IMR-90 (cell line): Measurements from ENCODE around the gene SDHA. TPM values are rescaled to one million over a fixed set of nuclear protein-coding genes. Genes with fewer than 3 reads are reported as not detected.

ENCODE experiments used
- ATAC-seq: fragments of 200-7000 bp; cut with Tn5 transposase; 2 replicates; pipeline ENCODE4 v1.9.1; 2020; ENCODE audit warnings: low read depth, mild to moderate bottlenecking, moderate library complexity
- BruUV-seq: library from RNA; stranded (reverse); fragments of 400-500 nt; replicated peaks from 2 replicates; lab custom pipeline; 2021; lab: Mats Ljungman, UMichigan
- CTCF ChIA-PET: fragments of 300-600 bp; formaldehyde crosslinking; extraction: SDS; loops from one replicate; lab custom pipeline; 2021; ENCODE audit warnings: antibody characterized with exemption; lab: Yijun Ruan, JAX
- POLR2A ChIA-PET: fragments of 300-600 bp; sonication (Branson Sonifier 250); formaldehyde crosslinking; loops from one replicate; lab custom pipeline; 2022; ENCODE audit warnings: antibody characterized with exemption; ENCODE audit not compliant: unreplicated experiment; lab: Charles Lee
- DNase-seq: peaks from one replicate; pipeline ENCODE4 v3.0.0; 2013
- H2AFZ ChIP-seq: replicated peaks from 2 replicates; pipeline ENCODE3; 2013; ENCODE audit warnings: low read length, mild to moderate bottlenecking; ENCODE audit not compliant: poor library complexity
- H2AK5ac ChIP-seq: 2 replicates; pipeline ENCODE4 v1.6.1; 2013; ENCODE audit warnings: low read depth, low read length, inconsistent platforms
- H2AK9ac ChIP-seq: replicated peaks from 2 replicates; pipeline ENCODE3; 2013; ENCODE audit warnings: mild to moderate bottlenecking, low read depth, low read length, moderate library complexity; ENCODE audit not compliant: poor library complexity
- H2BK120ac ChIP-seq: 2 replicates; pipeline ENCODE4 v1.6.1; 2013; ENCODE audit warnings: low read depth, low read length, inconsistent platforms
- H2BK15ac ChIP-seq: 3 replicates; pipeline ENCODE4 v1.6.1; 2013; ENCODE audit warnings: low read depth, low read length, inconsistent platforms
- H2BK20ac ChIP-seq: 2 replicates; pipeline ENCODE4 v1.6.1; 2013; ENCODE audit warnings: low read depth, mild to moderate bottlenecking, inconsistent platforms, low read length, moderate library complexity
- H2BK5ac ChIP-seq: 2 replicates; pipeline ENCODE4 v1.6.1; 2013; ENCODE audit warnings: mild to moderate bottlenecking, low read depth, low read length, inconsistent platforms; ENCODE audit not compliant: poor library complexity, severe bottlenecking
- H3K14ac ChIP-seq: replicated peaks from 2 replicates; pipeline ENCODE4 v1.6.1; 2013; ENCODE audit warnings: low read depth, low read length, inconsistent platforms
- H3K18ac ChIP-seq: 2 replicates; pipeline ENCODE4 v1.6.1; 2013; ENCODE audit warnings: low read depth, low read length, control low read depth
- H3K23ac ChIP-seq: 2 replicates; pipeline ENCODE4 v1.6.1; 2013; ENCODE audit warnings: low read depth, low read length, inconsistent platforms
- H3K27ac ChIP-seq: 2 replicates; pipeline ENCODE4 v1.5.1; 2013; ENCODE audit warnings: mild to moderate bottlenecking, control low read depth, low read length; ENCODE audit not compliant: insufficient read depth
- H3K27me3 ChIP-seq: 2 replicates; pipeline ENCODE4 v1.6.1; 2013; ENCODE audit warnings: low read length; ENCODE audit not compliant: control insufficient read depth, insufficient read depth
- H3K36me3 ChIP-seq: 2 replicates; pipeline ENCODE4 v1.6.1; 2013; ENCODE audit warnings: low read length, mixed read lengths; ENCODE audit not compliant: control insufficient read depth, insufficient read depth
- H3K4ac ChIP-seq: 2 replicates; pipeline ENCODE4 v1.6.1; 2013; ENCODE audit warnings: low read depth, low read length, inconsistent platforms
- H3K4me1 ChIP-seq: 2 replicates; pipeline ENCODE4 v1.6.1; 2013; ENCODE audit warnings: low read length, mixed read lengths; ENCODE audit not compliant: control insufficient read depth, insufficient read depth
- H3K4me2 ChIP-seq: 2 replicates; pipeline ENCODE4 v1.6.1; 2013; ENCODE audit warnings: low read depth, mild to moderate bottlenecking, control low read depth, low read length, moderate library complexity
- H3K4me3 ChIP-seq: 2 replicates; pipeline ENCODE4 v1.5.1; 2013; ENCODE audit warnings: low read depth, mild to moderate bottlenecking, control low read depth, low read length, moderate library complexity; ENCODE audit not compliant: insufficient read depth
- H3K56ac ChIP-seq: 2 replicates; pipeline ENCODE4 v1.6.1; 2013; ENCODE audit warnings: low read length, inconsistent platforms; ENCODE audit not compliant: insufficient read depth; ENCODE audit errors: extremely low read depth
- H3K79me1 ChIP-seq, 2 experiments: 2 replicates each; pipeline ENCODE4 v1.6.1; 2013; ENCODE audit warnings: low read length in 2 of 2, inconsistent platforms in 1 of 2, low read depth in 1 of 2
- H3K9ac ChIP-seq: 2 replicates; pipeline ENCODE4 v1.6.1; 2013; ENCODE audit warnings: low read depth, low read length, control low read depth
- H3K9me1 ChIP-seq: 2 replicates; pipeline ENCODE4 v1.6.1; 2013; ENCODE audit warnings: low read length, inconsistent platforms; ENCODE audit not compliant: insufficient read depth
- H3K9me3 ChIP-seq: 2 replicates; pipeline ENCODE4 v1.6.1; 2013; ENCODE audit warnings: low read length; ENCODE audit not compliant: control insufficient read depth, insufficient read depth
- H4K20me1 ChIP-seq: 2 replicates; pipeline ENCODE4 v1.6.1; 2013; ENCODE audit warnings: low read length, inconsistent platforms; ENCODE audit not compliant: insufficient read depth
- H4K5ac ChIP-seq: 2 replicates; pipeline ENCODE4 v1.6.1; 2013; ENCODE audit warnings: mild to moderate bottlenecking, low read depth, low read length, control low read depth
- H4K8ac ChIP-seq, 2 experiments: 2 replicates each; pipeline ENCODE4 v1.6.1; 2013; ENCODE audit warnings: low read depth in 2 of 2, low read length in 2 of 2, control low read depth in 1 of 2, inconsistent platforms in 1 of 2
- H4K91ac ChIP-seq: 2 replicates; pipeline ENCODE4 v1.6.1; 2013; ENCODE audit warnings: low read depth, low read length, inconsistent platforms; ENCODE audit not compliant: insufficient read depth
- CEBPB ChIP-seq: IDR thresholded peaks from 2 replicates; pipeline ENCODE4 v1.6.1; 2012; ENCODE audit warnings: low read depth, low read length, improper control_type of control experiment
- CHD1 ChIP-seq: IDR thresholded peaks from 2 replicates; pipeline ENCODE4 v1.6.1; 2012; ENCODE audit warnings: low read depth, low read length, improper control_type of control experiment
- CTCF ChIP-seq: conservative IDR thresholded peaks from 2 replicates; pipeline ENCODE4 v1.5.1; 2012; ENCODE audit warnings: mild to moderate bottlenecking, low read depth, low read length, improper control_type of control experiment
- ELK1 ChIP-seq: fragments of 150-350 bp; IDR thresholded peaks from 2 replicates; pipeline ENCODE4 v1.6.1; 2016; ENCODE audit warnings: low read depth, mild to moderate bottlenecking, low read length, moderate library complexity, borderline replicate concordance
- FOS ChIP-seq: fragments of 150-350 bp; IDR thresholded peaks from 2 replicates; pipeline ENCODE4 v1.6.1; 2016; ENCODE audit warnings: low read depth, low read length
- MAFK ChIP-seq: IDR thresholded peaks from 2 replicates; pipeline ENCODE4 v1.6.1; 2012; ENCODE audit warnings: low read depth, low read length, improper control_type of control experiment
- MAZ ChIP-seq: IDR thresholded peaks from 2 replicates; pipeline ENCODE4 v1.6.1; 2012; ENCODE audit warnings: low read depth, mild to moderate bottlenecking, low read length, improper control_type of control experiment, moderate library complexity, borderline replicate concordance
- MXI1 ChIP-seq: IDR thresholded peaks from 2 replicates; pipeline ENCODE4 v1.6.1; 2012; ENCODE audit warnings: low read depth, mild to moderate bottlenecking, low read length, moderate library complexity, borderline replicate concordance
- NFE2L2 ChIP-seq: fragments of 150-350 bp; IDR thresholded peaks from 2 replicates; pipeline ENCODE4 v1.6.1; 2016; ENCODE audit warnings: low read depth, mild to moderate bottlenecking, low read length
- POLR2A ChIP-seq: IDR thresholded peaks from 2 replicates; pipeline ENCODE4 v1.6.1; 2012; ENCODE audit warnings: mild to moderate bottlenecking, low read depth, low read length
- RAD21 ChIP-seq: IDR thresholded peaks from 2 replicates; pipeline ENCODE4 v1.6.1; 2012; ENCODE audit warnings: low read length, improper control_type of control experiment
- RCOR1 ChIP-seq: IDR thresholded peaks from 2 replicates; pipeline ENCODE4 v1.6.1; 2012; ENCODE audit warnings: mild to moderate bottlenecking, low read length, improper control_type of control experiment; ENCODE audit not compliant: insufficient replicate concordance
- RFX5 ChIP-seq: IDR thresholded peaks from 2 replicates; pipeline ENCODE4 v1.8.0; 2012; ENCODE audit warnings: low read depth, mild to moderate bottlenecking, low read length, moderate library complexity
- SMC3 ChIP-seq: fragments of 150-350 bp; IDR thresholded peaks from 2 replicates; pipeline ENCODE4 v1.6.1; 2016; ENCODE audit warnings: low read depth, mild to moderate bottlenecking, antibody characterized with exemption, low read length, moderate library complexity
- WGBS, 2 experiments: methylation state at CpG; one replicate each; pipeline versions ENCODE4 v1.1.5 to v1.1.7; 2013; ENCODE audit warnings: missing lambda C conversion rate in 2 of 2; ENCODE audit not compliant: insufficient read length in 1 of 2; ENCODE audit errors: extremely low coverage in 2 of 2; 5-methylcytosine and 5-hydroxymethylcytosine counted together
- dilution Hi-C: fragments of 300-500 bp; cut with HindIII; formaldehyde crosslinking; loops from one replicate; pipeline ENCODE4 v1.14.3; 2018; ENCODE audit warnings: low sequenced_read_pairs; ENCODE audit not compliant: unreplicated experiment
- in situ Hi-C: fragments of 300-500 bp; cut with MboI; formaldehyde crosslinking; loops from 3 replicates; pipeline ENCODE4 v1.14.3; 2019; ENCODE audit warnings: low sequenced_read_pairs, inconsistent platforms, mixed read lengths
- intact Hi-C: fragments of 100-400 bp; cut with micrococcal nuclease; formaldehyde crosslinking; loops from 2 replicates; pipeline ENCODE4 v1.10.0; 2022
- polyA plus RNA-seq, 3 experiments: library from polyadenylated mRNA; depleted of rRNA; stranded (reverse); fragments of >200 nt; gene quantifications; 2 replicates each; pipeline ENCODE4 v1.2.3, GENCODE V29; 2012; ENCODE audit warnings: low replicate concordance in 1 of 3
- total RNA-seq: library from RNA; depleted of rRNA; stranded (reverse); fragments of >200 nt; gene quantifications from 2 replicates; pipeline ENCODE4 v1.2.3, GENCODE V29; 2012
- TF ChIP-seq, protein P1 (sequence below): fragments of 150-350 bp; IDR thresholded peaks from 2 replicates; pipeline ENCODE4 v1.6.1; 2017; ENCODE audit warnings: mild to moderate bottlenecking, antibody characterized with exemption, low read length, low read depth

Gene SDHA
- total and polyA plus RNA-seq, 2 of the 4 experiments (the other 2 are of a cell fraction): 105 to 121 TPM

DNA sequence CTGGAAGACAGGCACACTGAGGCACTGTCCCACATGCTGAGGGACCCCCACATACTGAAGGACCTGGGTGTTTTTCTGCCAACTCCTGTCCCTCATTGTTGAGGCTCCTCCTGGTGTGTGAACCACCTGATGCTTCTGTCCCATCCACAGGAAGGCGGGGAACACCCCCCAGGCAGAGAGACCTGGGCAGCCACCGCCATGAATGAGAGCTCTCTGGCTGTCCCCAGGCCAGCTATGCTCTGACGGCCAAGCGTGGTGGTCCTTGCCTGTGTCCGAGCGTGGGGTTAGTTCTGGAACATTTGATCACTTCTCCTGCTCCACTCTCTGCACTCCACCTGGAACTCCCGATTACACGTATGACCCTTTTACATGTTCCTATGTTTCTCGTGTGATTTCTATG lies 38.7 kb upstream of the SDHA start:
- Histone ChIP-seq H3K18ac (no peak overlapping the region), H2BK15ac (no peak overlapping the region), H3K4me2 (no peak overlapping the region), H3K9ac (no peak overlapping the region), H3K27ac (no peak overlapping the region), H4K91ac (no peak overlapping the region), H2AFZ (peak overlapping the region; percentile 25), H2BK5ac (no peak overlapping the region), H2BK20ac (no peak overlapping the region), H3K36me3 (no peaks in the 10 kb centered on the region), H3K9me3 (no peaks in the 10 kb centered on the region), H2AK9ac (no peak overlapping the region), H4K5ac (no peak overlapping the region), H3K56ac (no peak overlapping the region), H3K4me1 (no peaks in the 10 kb centered on the region), H4K8ac (no peak overlapping the region), H3K9me1 (0 out of 2 replicates have a peak, but pooled peaks cover 2% of the 10 kb centered on the region), H3K4me3 (no peak overlapping the region), H2BK120ac (no peak overlapping the region), H4K20me1 (no peaks in the 10 kb centered on the region), H2AK5ac (no peak overlapping the region), H3K27me3 (peaks cover 16% of the 10 kb centered on the region), H3K14ac (no peak overlapping the region), H3K4ac (no peak overlapping the region), H3K79me1 (no peaks in the 10 kb centered on the region), H3K23ac (no peak overlapping the region)
- dilution Hi-C loops: no loop called here
- no peak for ATAC-seq
- in situ Hi-C loops: no loop called here
- intact Hi-C loops: no loop called here
- no TSS peak for BruUV-seq
- TF ChIP-seq ELK1: no peak
- TF ChIP-seq, protein P1, sequence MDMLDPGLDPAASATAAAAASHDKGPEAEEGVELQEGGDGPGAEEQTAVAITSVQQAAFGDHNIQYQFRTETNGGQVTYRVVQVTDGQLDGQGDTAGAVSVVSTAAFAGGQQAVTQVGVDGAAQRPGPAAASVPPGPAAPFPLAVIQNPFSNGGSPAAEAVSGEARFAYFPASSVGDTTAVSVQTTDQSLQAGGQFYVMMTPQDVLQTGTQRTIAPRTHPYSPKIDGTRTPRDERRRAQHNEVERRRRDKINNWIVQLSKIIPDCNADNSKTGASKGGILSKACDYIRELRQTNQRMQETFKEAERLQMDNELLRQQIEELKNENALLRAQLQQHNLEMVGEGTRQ: no peak
- no peak for TF ChIP-seq FOS
- no peak for TF ChIP-seq CHD1
- TF ChIP-seq SMC3: no peak
- TF ChIP-seq POLR2A: no peak
- no peak for TF ChIP-seq RAD21
- TF ChIP-seq MAZ: no peak
- TF ChIP-seq MXI1: no peak
- no peak for TF ChIP-seq RFX5
- TF ChIP-seq RCOR1: no peak
- TF ChIP-seq MAFK: no peak
- TF ChIP-seq CTCF: no peak
- TF ChIP-seq NFE2L2: no peak
- TF ChIP-seq CEBPB: no peak
- 94% methylated on average over 4 of the region's 9 CpGs; no CpG with 5 or more reads in 1 of the 2 experiments for WGBS, 2 experiments
- ChIA-PET POLR2A (no interaction called here), CTCF (interaction anchor here (1.0 kb wide), 1 partner anchor 9 kb away, joined by 6 read pairs; no protein-coding TSS in a partner anchor)
- DNase-seq: no peak
